ENCODE results near the gene NKIRAS1.

GRCh38 chr3:23911397-23911796, 5.4 kb downstream of the NKIRAS1 start:
- TF ChIP-seq, protein P1, sequence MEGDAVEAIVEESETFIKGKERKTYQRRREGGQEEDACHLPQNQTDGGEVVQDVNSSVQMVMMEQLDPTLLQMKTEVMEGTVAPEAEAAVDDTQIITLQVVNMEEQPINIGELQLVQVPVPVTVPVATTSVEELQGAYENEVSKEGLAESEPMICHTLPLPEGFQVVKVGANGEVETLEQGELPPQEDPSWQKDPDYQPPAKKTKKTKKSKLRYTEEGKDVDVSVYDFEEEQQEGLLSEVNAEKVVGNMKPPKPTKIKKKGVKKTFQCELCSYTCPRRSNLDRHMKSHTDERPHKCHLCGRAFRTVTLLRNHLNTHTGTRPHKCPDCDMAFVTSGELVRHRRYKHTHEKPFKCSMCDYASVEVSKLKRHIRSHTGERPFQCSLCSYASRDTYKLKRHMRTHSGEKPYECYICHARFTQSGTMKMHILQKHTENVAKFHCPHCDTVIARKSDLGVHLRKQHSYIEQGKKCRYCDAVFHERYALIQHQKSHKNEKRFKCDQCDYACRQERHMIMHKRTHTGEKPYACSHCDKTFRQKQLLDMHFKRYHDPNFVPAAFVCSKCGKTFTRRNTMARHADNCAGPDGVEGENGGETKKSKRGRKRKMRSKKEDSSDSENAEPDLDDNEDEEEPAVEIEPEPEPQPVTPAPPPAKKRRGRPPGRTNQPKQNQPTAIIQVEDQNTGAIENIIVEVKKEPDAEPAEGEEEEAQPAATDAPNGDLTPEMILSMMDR (IDR thresholded peaks at IDR 0.05), result no peak
- TF ChIP-seq ZFX (IDR thresholded peaks at IDR 0.05; ENCODE audit: borderline replicate concordance), result no peak

Measured in 22Rv1 (cell line).